GM12864 (cell line): ENCODE results near the gene PGBD1.

ENCODE experiments used
- DNase-seq: peaks from one replicate; pipeline ENCODE4 v3.0.0-alpha.2; 2011; ENCODE audit warnings: low read depth
- H3K4me3 ChIP-seq: 2 replicates; pipeline ENCODE4 v1.5.1; 2011; ENCODE audit warnings: mild to moderate bottlenecking, low read depth, low read length, control low read depth
- CTCF ChIP-seq: IDR thresholded peaks from 2 replicates; pipeline ENCODE4 v1.5.1; 2011; ENCODE audit warnings: low read depth, mild to moderate bottlenecking, moderate library complexity, low read length, control low read depth, inconsistent platforms; ENCODE audit errors: missing control alignments

Gene PGBD1

GRCh38 chr6:28257042-28257441 is 24.3 kb upstream of the PGBD1 start:
- no peak overlapping the region for H3K4me3 ChIP-seq
- no peak for TF ChIP-seq CTCF
- DNase-seq = no peak

- no peak for DNase-seq
- no peak for TF ChIP-seq CTCF
- no peak within 1 kb of the TSS for H3K4me3 ChIP-seq
Measured at GRCh38 chr6:28258877-28259777, 22.2 kb upstream of the PGBD1 start, which contains the start of gene NKAPL. Gene NKAPL (plus strand): TSS chr6:28259297. CDS start chr6:28259372, 75 bp downstream.

- H3K4me3 ChIP-seq = no peak overlapping the region
- no peak for TF ChIP-seq CTCF
- DNase-seq = no peak
Measured at GRCh38 chr6:28263922-28264321, 17.4 kb upstream of the PGBD1 start.

GRCh38 chr6:28264834-28265401 is 16.5 kb upstream of the PGBD1 start:
- H3K4me3 ChIP-seq = no peak overlapping the region
- no peak for TF ChIP-seq CTCF
- DNase-seq = no peak

GRCh38 chr6:28266563-28266961 is 14.8 kb upstream of the PGBD1 start:
- no peak for TF ChIP-seq CTCF
- DNase-seq = no peak
- peak overlapping the region; percentile 77 for H3K4me3 ChIP-seq

GRCh38 chr6:28266962-28267694 is 14.2 kb upstream of the PGBD1 start, which contains the start of gene ZSCAN26:
Gene ZSCAN26 (plus strand): TSS chr6:28267143. CDS start chr6:28271920, 4,777 bp downstream.
- peak; percentile 71 for DNase-seq
- TF ChIP-seq CTCF = no peak
- peak within 1 kb of the TSS; percentile 77 for H3K4me3 ChIP-seq
